ENCODE data around the gene RAN.
"Not testable (repeated sequence)": the region's sequence is repeated elsewhere in the genome, so short reads cannot be mapped to it uniquely, and the experiment has no call there.

The RAN gene

DNA sequence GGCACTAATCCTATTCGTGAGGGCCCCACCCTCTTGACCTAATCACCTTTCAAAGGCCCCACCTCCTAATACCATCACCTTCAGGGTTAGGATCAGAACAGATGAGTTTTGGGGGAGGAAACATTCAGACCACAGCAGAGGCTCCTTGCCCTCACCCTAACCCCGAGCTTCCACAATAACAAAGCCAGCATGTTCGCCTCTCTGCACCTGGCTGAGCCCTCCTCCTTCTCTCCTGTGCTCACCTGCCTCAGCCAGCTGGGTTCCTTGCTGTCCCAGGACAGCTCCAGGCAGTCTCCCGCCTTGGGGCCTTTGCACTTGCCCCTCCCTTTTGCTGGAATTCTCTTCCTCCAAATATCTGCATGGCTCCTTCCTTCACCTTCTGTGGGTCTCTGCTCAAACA is 9.7 kb upstream of the RAN start:
- H3K4me3 ChIP-seq (ENCODE audit: low read depth, low read length): no peak overlapping the region
- TF ChIP-seq, protein P1, sequence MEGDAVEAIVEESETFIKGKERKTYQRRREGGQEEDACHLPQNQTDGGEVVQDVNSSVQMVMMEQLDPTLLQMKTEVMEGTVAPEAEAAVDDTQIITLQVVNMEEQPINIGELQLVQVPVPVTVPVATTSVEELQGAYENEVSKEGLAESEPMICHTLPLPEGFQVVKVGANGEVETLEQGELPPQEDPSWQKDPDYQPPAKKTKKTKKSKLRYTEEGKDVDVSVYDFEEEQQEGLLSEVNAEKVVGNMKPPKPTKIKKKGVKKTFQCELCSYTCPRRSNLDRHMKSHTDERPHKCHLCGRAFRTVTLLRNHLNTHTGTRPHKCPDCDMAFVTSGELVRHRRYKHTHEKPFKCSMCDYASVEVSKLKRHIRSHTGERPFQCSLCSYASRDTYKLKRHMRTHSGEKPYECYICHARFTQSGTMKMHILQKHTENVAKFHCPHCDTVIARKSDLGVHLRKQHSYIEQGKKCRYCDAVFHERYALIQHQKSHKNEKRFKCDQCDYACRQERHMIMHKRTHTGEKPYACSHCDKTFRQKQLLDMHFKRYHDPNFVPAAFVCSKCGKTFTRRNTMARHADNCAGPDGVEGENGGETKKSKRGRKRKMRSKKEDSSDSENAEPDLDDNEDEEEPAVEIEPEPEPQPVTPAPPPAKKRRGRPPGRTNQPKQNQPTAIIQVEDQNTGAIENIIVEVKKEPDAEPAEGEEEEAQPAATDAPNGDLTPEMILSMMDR (IDR thresholded peaks at IDR 0.05; ENCODE audit: insufficient read depth, low read depth, low read length, missing control alignments): no peak
- DNase-seq (ENCODE audit: low read depth): no peak

DNA sequence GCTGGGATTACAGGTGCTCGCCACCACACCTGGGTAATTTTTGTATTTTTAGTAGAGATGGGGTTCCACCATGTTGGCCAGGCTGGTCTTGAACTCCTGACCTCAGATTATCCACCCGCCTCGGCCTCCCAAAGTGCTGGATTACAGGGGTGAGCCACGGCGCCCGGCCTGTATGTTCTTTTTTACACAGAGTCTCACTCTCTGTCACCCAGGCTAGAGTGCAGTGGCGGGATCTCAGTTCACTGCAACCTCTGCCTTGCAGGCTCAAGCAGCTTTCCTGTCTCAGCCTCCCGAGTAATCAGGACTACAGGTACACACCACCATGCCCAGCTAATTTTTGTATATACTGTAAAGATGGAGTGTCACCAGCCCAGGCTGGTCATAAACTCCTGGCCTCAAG is 9.1 kb upstream of the RAN start:
- DNase-seq (ENCODE audit: low read depth); H3K4me3 ChIP-seq (ENCODE audit: low read depth, low read length): not testable (repeated sequence)

DNA sequence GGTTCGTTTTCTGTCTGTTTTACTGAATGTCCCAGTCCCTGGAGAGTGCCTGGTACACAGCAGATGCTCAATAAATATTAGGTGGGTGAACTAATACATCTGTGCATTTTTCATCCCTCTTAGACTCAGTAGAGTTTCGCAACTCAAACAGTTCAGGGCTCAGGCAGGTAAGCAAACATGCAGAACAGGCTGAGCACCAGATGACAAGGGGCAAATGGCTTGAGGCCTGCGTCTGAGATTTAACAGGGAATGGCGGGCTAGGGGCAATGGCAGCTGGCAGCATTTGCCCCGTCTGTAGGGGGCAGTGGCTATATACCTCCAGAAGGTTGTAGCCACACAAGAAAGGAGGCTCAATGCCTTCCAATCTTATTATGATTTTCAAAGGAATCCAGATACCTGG is 8.6 kb upstream of the RAN start:
- TF ChIP-seq, protein P1 (IDR thresholded peaks at IDR 0.05; ENCODE audit: insufficient read depth, low read depth, low read length, missing control alignments): no peak
- H3K4me3 ChIP-seq (ENCODE audit: low read depth, low read length): no peak overlapping the region
- DNase-seq (ENCODE audit: low read depth): no peak

DNA sequence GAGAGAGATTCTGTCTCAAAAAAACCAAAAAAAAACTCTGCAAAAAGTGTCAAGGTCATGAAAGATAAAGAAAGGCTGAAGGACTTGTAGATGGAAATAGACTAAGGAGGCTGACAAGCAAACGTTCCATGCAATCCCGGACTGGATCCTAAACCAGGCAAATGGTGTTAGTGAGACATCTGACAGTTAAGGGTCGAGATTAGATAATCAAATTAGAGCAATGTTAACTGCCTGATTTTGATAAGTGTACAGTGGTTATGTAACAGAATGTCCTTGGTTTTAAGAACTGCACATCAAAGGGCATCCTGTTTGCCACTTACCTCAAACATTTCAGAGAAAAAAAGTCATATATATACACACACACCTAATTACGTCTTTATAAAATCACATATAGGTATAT is 3.5 kb upstream of the RAN start:
- TF ChIP-seq, protein P1 (IDR thresholded peaks at IDR 0.05; ENCODE audit: insufficient read depth, low read depth, low read length, missing control alignments): no peak

DNA sequence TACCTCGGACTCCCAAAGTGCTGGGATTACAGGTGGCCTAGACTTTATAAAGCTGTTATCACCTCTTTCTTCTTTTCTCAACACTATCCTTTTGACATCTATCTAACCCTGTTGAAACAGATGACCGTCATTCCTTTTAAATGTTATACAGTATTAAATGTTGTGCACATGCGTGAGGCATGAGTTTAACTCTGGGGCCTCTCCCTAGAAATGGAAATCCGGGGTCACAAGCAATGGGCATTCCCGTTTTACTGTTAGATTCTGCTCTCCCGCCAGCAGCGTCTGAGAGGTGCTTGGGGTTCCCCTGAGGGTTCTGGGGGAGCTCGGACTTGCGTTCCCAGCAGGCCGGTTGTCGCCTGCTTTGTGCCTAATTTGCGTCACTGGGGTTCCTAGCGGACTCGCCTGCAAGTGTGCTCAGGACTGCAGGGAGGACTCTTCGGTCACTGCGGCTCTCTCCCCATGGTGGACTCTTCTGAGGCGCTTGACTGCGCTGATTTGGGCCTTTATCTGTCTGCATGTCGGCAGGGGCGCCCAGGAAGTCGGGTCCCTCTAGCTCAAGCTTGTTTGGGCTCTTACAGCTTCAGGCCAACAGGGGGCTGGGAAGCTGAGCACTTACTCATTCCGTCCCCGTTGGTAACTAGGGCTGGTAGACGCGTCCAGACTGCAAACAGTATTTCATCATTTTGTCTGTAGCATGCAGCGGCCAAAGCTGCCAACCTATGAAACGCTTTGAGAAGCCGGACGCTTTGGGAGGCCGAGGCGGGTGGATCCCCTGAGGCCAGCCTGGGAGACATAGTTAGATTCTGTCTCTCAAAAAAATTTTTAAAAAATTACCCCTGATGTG is 1.2 kb upstream of the RAN start:
- peak; percentile 97 for DNase-seq (ENCODE audit: low read depth)
- TF ChIP-seq, protein P1 (IDR thresholded peaks at IDR 0.05; ENCODE audit: insufficient read depth, low read depth, low read length, missing control alignments): peak; percentile 77
- peak overlapping the region; percentile 88 for H3K4me3 ChIP-seq (ENCODE audit: low read depth, low read length)

More for the DNA sequence above, 3.5 kb upstream of the RAN start:
- no peak overlapping the region for H3K4me3 ChIP-seq (ENCODE audit: low read depth, low read length)
- DNase-seq (ENCODE audit: low read depth): no peak

DNA sequence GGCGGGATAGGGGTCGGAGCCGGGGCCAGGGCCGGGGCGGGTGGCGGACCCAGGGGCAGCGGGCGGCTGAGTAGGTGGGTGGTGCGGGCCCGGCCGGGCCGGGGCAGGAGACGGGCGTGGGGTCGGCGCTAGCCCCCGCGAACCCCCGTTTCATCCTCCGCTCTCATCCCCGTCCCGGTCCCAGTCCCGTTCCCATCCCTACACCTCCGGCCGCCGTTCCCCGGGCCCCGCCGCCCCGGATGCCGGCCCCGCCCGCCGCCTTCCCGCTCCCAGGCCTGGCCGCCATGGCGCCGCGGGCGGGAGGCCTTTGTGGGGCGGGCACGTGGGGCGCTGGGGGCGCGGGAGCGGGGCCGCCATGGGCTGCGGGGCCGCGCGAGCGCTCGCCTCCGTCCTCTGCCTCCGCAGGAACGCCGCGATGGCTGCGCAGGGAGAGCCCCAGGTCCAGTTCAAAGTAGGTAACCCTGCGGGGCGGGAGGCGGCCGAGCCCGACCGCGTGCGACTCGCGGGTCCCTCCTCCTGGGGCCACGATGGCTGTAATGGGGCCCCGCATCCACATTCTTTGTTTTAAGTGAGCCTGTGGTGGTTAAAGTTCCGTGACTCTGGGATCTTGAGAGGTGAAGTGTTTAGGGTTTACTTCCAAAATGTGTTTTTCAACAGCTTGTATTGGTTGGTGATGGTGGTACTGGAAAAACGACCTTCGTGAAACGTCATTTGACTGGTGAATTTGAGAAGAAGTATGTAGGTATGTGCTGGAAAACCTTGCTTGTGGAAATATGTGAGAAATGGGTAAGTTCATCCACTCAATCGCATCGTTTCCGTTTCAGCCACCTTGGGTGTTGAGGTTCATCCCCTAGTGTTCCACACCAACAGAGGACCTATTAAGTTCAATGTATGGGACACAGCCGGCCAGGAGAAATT is 572 bp downstream of the RAN start:
- peak overlapping the region; percentile 96 for H3K4me3 ChIP-seq (ENCODE audit: low read depth, low read length)
- TF ChIP-seq, protein P1 (IDR thresholded peaks at IDR 0.05; ENCODE audit: insufficient read depth, low read depth, low read length, missing control alignments): no peak
- DNase-seq (ENCODE audit: low read depth): peak; percentile 50

DNA sequence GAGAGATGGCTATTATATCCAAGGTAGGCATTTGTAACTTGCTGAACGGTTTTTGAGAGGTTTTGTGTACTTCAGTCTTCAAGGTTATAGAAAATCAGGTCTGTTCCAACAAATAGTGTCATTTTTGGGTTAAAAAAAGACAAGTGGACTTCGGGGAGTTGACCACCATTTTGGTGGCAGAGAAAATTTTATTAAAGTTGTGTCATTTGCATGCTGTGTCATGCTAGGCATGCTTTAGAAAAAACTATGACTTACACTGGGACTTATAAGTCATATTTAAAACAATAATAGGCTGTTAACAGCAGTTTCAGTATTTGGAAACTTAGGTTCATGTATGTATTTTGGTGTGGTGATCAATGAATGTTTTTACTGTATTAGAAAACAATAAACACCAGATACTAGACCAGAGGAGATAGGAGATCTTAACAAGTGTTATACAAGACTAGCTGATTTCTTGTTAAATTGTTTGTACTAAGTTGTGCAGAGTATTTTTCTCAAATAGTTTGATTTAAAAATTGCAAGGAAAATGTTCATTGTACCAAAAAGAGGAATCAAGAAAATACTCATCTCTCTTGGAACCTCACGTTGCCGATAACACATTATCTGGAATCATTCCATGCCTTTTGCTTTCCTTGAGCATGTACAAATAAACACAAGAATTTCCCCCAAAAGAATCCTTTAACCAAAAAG is 1.4 kb downstream of the RAN start:
- TF ChIP-seq, protein P1 (IDR thresholded peaks at IDR 0.05; ENCODE audit: insufficient read depth, low read depth, low read length, missing control alignments): no peak
- DNase-seq (ENCODE audit: low read depth): no peak

More for the DNA sequence above, 1.4 kb downstream of the RAN start:
- H3K4me3 ChIP-seq (ENCODE audit: low read depth, low read length): peak overlapping the region; percentile 96

Data from GM12865 (cell line).